GM12891 (cell line): ENCODE data around the gene TTC39B.

Experiments used
- POLR2A ChIP-seq: IDR thresholded peaks from 2 replicates; pipeline ENCODE4 v1.6.1; 2011; ENCODE audit warnings: low read depth, low read length, control low read depth
- POLR2AphosphoS5 ChIP-seq: IDR thresholded peaks from 2 replicates; pipeline ENCODE4 v1.6.1; 2011; ENCODE audit warnings: low read depth, low read length, control low read depth

GRCh38 chr9:15189481-15189880 is 117.5 kb downstream of the TTC39B start:
- TF ChIP-seq POLR2A (no peak), POLR2AphosphoS5 (no peak)
